Measurements from ENCODE around the gene C4BPA.

Gene C4BPA

DNA sequence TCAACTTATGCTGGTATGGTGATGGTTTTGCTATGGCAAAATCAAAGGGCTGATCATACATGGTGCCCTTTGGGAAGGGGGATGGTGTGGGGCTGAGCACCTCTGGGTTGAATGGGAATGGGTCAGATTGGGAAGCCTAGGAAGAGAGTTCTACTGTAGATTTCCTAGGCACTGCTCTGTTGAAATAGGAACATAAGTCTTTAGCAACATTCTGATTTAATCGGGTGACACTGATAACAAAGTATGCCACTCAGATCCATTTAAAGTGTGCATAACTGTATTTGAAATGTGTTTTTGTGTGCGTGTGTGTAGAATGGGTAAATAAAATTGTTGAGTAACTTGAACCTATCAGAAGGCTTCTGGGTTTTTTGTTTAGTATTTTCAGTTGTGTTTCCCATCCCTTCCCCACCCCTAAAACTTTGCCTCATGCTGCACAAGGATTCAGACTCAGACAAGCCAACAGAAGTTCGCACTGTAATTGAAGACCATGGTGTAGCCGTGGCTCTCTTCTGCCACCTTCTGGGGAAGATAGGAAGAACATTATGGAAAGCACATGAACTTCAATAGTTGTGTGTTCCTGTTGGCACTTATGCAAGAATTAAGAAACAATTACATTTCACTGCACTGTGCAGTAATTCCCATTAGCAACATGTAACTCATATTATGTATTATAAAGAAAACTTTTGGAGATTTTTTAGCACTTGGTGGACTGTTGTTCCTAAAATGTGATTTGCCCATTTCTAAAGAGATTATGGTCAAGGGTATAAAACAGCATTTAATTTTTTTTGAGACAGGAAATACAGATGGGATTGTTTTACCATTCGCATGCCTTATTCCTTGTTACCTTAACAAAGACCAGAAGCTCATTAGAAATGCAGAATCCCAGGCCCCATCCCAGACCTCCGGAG lies 26.3 kb upstream of the C4BPA start:
- peak; percentile 84 for DNase-seq

DNA sequence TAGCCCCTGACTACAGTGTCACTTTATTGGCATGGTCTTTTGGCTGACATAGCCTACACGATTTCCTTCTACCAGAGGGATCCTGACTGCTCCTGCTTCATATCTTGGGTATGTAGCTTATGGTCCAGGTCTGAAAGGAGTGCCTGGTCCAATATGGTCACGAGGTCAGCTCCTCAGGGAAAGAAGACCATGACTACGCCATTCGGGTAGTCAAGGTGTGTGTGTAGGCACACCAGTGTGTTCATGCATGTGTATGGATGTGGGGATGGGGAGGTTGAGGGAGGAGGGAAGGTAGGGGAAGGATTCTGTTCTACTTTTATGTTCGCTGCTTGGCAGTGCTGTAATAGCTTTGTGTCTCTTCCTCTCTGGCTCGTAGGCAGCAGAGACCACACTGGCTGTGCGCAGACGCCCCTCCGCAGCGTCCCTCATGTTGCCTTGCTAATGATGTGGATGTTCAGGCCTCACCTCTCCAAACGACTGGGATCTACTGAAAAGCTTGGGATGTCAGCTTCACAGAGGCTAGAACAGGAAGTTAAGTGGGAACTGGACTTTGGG lies 25.4 kb upstream of the C4BPA start:
- DNase-seq, result no peak

DNA sequence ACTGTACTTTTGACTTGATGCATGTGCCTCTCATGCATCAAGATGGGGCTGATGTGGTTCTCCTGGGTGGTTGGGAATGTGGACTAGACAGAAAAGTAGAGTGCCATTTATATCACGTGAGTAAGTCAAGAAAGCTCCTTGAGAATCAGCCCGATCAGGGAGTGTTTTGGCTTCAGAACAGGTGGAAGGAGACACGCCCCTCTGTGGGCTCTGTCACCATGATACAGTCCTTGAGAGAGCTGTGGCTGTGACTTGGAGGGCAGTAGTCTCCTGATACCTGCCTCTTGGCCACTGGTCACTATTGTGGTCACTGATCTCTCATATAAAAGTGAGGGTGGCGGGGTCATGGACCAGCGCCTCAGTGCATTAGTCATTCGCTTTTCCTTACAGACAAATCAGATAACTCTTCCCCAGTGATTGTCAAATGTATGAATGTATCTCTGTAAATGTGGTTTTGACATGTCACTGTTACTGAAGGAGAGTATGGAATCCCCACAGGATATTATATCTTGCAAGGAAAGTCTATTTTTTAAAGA lies 24.3 kb upstream of the C4BPA start:
- no peak for DNase-seq

DNA sequence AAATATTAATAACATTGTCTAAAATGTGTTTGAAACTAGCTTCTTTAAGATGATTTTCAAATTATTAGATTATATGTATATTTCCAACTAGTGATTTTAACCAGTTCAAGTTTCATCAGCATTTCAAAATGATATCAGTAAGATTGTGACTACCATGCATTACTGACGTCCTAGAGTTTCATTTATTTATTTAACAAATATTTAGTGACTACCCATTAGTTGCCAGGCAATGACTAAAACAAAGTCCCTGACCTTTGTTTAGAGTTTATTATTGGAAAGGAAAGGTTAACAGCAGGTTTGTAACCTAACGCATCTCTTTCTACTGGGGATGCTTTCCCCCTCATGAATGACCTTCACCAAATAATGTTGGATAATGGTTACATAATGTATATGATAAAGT lies 22.9 kb upstream of the C4BPA start:
- no peak for DNase-seq

GRCh38 chr1:207081806-207082205 lies 22.2 kb upstream of the C4BPA start:
- DNase-seq, result no peak

DNA sequence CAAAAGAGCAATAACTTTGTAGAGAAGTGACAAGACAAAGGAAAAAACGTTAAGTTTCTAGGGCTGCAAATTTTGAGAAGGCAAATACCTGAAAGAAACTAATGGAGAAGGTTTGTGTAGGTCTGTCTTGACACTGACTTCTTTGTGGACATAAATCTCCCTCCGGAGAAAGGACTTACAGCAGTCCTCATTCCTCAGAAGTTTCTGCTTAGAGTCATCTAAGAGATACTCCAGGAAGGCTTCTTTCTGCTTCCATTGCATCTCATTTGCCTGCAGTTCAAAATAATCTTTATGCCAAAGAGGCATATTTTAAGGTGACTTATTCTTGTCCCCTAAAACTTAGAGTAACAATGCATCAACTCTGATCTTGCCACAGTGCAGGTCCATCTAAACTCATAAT lies 19.8 kb upstream of the C4BPA start:
- no peak for DNase-seq

GRCh38 chr1:207084701-207085180 lies 19.3 kb upstream of the C4BPA start:
- DNase-seq, result peak; percentile 71

GRCh38 chr1:207085887-207086286 lies 18.1 kb upstream of the C4BPA start:
- DNase-seq, result no peak

- no peak for DNase-seq
These were observed 15.9 kb upstream of the C4BPA start for GRCh38 chr1:207088161-207088560.

DNA sequence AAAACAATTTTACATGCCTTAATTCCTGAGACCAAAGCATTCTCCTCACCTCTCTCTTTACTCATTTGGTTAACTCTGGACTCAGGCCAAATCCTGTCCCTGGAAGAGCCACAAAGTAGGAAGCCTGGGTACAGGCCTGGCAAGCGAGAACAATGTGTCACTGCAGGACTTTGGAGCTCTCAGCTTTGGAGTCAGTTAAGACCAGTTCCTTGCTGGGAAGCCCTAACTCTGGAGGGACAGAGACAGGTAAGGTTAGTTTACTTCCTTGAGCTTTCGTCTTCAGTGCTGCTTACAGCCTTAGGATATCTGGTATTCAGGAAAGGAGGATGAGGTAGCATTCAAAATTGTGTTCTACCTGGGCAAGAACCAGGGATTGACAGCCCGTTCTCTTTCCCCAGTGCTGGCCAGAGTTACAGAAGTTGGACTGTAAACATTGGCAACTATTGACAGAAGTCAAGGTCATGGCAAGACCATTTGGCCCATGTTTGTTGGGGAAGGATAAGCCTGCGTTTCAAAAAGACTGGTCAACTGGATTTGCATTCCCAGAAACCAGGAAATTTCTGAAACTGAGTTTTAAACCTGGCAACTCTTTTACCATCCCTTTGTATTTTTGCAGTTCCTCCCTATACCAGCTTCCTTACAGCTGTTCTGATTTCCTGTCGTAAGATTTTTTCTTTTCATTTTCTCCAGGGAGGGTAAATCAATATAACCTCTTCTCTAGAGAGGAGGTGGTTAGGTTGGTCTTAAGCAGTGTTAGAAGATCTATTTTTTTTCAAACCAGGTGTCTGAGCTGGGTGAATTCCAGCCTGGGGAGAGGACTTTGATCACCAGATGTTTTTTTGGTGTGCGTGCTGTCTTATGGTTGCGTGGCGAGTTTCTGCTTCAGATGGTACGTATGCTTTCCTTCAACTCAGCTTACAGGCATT lies 15.1 kb upstream of the C4BPA start, which contains the start of gene C4BPB:
Gene C4BPB (plus strand): TSS at position 160 of the 926 bp plus-strand sequence. CDS start 672 bp downstream, at position 832.
- peak; percentile 20 for DNase-seq

- DNase-seq, result no peak
These were observed 14.2 kb upstream of the C4BPA start for GRCh38 chr1:207089627-207090355.

- DNase-seq, result no peak
These were observed 12.7 kb upstream of the C4BPA start for GRCh38 chr1:207091200-207091908.

DNA sequence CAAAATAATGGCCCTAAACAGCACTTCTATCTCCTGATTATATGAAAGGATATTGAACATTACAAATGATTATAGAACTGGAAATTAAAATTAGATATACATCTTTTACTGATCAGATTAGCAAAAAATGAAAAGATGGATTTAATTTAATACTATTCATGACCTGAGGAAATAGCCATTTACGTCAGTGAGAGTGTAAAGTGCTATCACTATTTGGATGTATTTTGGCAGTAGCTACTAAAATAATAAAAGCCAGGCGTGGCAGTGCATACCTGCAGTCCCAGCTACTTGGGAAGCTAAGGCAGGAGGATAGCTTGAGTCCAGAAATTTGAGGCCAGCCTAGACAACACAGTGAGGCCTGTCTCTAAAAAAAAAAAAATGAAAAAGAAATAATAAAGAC lies 10.1 kb upstream of the C4BPA start:
- no peak for DNase-seq

GRCh38 chr1:207097871-207098324 lies 6.1 kb upstream of the C4BPA start:
- DNase-seq, result no peak

- no peak for DNase-seq
These were observed 2.3 kb upstream of the C4BPA start for GRCh38 chr1:207101720-207102119.

- DNase-seq, result no peak
These were observed 1.9 kb upstream of the C4BPA start for GRCh38 chr1:207102146-207102545.

GRCh38 chr1:207102659-207103058 lies 1.4 kb upstream of the C4BPA start:
- DNase-seq, result no peak

DNA sequence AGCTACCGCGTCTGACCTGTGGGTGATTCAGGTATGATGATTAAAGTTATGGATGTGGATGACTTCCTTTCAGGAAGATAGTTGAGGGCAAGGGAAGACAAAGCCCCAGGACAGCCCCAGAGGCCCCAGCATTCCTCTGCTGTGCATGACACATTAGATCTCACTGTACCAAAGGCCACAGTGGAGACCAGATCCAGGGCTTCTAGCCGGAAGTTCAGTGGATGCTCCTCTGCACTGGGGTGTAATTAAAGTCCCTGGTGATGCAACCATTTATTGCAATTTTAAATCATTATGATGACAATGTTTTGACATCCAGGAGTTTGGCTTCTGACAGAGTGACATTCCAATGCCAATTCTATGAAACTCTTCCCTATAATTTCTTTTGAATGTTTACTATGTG lies 5.0 kb downstream of the C4BPA start:
- no peak for DNase-seq

GRCh38 chr1:207112616-207113296 lies 8.7 kb downstream of the C4BPA start:
- no peak for DNase-seq

GRCh38 chr1:207115269-207115668 lies 11.2 kb downstream of the C4BPA start:
- DNase-seq, result no peak

DNA sequence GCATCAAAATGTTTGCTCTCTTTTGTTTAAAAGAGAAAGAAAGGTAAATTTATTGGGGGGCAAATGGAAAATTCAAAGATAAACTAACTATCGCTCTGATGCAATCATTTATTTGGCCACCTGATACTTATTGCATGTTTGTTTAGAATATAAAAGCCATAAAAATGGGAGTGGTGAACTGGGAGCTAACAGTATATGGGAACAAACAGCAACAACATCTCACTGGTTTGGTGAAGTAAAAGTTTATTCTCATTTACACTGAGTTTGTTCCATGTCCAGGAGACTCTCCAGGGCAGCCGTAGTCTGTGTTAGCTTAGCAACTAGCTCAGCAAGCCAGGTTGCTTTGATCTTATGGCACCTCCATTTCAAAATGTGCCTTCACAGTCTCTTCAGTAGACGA lies 20.4 kb downstream of the C4BPA start:
- DNase-seq, result no peak
